Measurements from ENCODE around the gene POLN. TPM values are rescaled to one million over a fixed set of nuclear protein-coding genes. Genes with fewer than 3 reads are reported as not detected.

The POLN gene
- total RNA-seq, 3 donors from 2014 or later (not counting 1 experiment from before 2014, with no cell fraction given), result 2.6 to 6.9 (median 3.3) TPM

DNA sequence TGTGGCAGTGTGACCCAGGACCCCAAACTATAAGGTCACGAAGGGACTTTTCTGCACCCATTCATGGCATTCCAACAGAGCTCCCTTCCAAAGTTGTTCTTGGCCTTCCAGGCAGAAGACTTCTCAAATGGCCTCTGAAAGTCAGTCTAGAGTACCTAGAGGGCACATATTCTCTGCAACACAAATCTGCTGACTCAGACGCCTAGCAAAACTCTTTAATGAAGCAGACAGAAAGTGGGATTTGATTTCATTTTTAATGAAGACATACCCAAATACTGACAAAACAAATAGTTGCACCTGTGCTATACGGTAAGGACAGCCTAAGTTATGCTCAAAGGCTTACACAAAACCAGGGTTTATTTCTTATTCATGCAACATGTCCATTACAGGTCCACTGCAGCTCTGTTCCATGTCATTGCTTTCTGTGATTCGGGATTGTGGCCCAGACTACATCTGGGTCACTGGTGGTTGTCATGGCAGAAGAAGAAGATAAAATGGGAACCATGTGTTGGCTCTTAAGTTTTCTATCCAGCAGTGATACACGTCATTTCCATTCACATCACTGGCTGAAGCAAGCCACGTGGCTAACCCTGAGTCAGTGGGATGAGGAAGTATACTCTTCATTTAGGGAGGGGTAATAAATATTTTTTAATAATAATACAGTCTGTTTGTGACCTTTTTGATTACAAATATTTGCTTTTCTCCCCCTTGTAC lies 125.1 kb downstream of the POLN start:
- WGBS (ENCODE audit: insufficient coverage), result 83% methylated on average over 5 of the region's 6 CpGs
- Histone ChIP-seq H3K4me3 (ENCODE audit: low read length) (no peak overlapping the region), H3K36me3 (ENCODE audit: control insufficient read depth, insufficient read depth, low read length) (no peaks in the 10 kb centered on the region), H3K4me1 (ENCODE audit: control insufficient read depth, insufficient read depth, low read length) (no peaks in the 10 kb centered on the region), H3K9me3 (ENCODE audit: control insufficient read depth, insufficient read depth, low read length) (no peaks in the 10 kb centered on the region), H3K27me3 (ENCODE audit: control insufficient read depth, insufficient read depth, low read length) (no peaks in the 10 kb centered on the region), H3K27ac (ENCODE audit: low read length) (no peak overlapping the region)
- TF ChIP-seq CTCF (IDR thresholded peaks at IDR 0.05), result no peak
- intact Hi-C loops (cut with micrococcal nuclease), result no loop called here
- H3K4me1 Mint-ChIP-seq, result no peaks in the 10 kb centered on the region
- H3K27ac Mint-ChIP-seq, result no peak overlapping the region
- H3K9me3 Mint-ChIP-seq, result no peaks in the 10 kb centered on the region
- H3K27me3 Mint-ChIP-seq (ENCODE audit: low read depth in 2 of 2), result peaks cover 2 to 20% of the 10 kb centered on the region in 2 donors
- H3K36me3 Mint-ChIP-seq, result no peaks in the 10 kb centered on the region
- H3K4me3 Mint-ChIP-seq, result no peak overlapping the region
- ATAC-seq (no peak), DNase-seq (no peak)

DNA sequence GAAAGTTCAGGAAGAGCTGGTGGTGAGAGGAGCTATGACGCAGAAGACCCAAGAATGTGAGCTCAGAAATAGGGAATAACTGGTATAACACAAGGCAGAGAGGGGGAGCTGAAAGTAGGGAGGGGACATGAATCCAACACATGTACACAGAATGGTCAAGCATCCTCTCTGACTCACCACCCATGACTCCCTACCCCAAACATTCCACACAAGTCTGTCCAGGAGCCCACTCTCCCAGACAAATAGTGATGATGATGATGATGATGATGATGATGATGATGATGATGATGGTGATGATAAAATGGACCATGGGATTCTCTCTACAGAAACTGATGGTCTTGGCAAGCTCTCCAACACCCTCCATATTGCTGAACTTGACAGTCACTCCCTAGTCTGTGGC lies 136.4 kb downstream of the POLN start:
- no peak for TF ChIP-seq CTCF (IDR thresholded peaks at IDR 0.05)
- Mint-ChIP-seq H3K36me3 (peaks cover 14% of the 10 kb centered on the region), H3K4me1 (peaks cover 0 to 4% of the 10 kb centered on the region in 2 donors), H3K27me3 (ENCODE audit: low read depth in 2 of 2) (peaks cover 17 to 21% of the 10 kb centered on the region in 2 donors), H3K27ac (no peak overlapping the region), H3K9me3 (peaks cover 4 to 15% of the 10 kb centered on the region in 2 donors), H3K4me3 (no peak overlapping the region)
- WGBS (ENCODE audit: insufficient coverage), result 95% methylated on average over 1 of the region's 1 CpG
- no peak for DNase-seq
- Histone ChIP-seq H3K36me3 (ENCODE audit: control insufficient read depth, insufficient read depth, low read length) (no peaks in the 10 kb centered on the region), H3K27ac (ENCODE audit: low read length) (no peak overlapping the region), H3K27me3 (ENCODE audit: control insufficient read depth, insufficient read depth, low read length) (no peaks in the 10 kb centered on the region), H3K4me1 (ENCODE audit: control insufficient read depth, insufficient read depth, low read length) (no peaks in the 10 kb centered on the region), H3K4me3 (ENCODE audit: low read length) (no peak overlapping the region), H3K9me3 (ENCODE audit: control insufficient read depth, insufficient read depth, low read length) (peaks cover 12% of the 10 kb centered on the region)
- no peak for ATAC-seq
- intact Hi-C loops (cut with micrococcal nuclease), result no loop called here

DNA sequence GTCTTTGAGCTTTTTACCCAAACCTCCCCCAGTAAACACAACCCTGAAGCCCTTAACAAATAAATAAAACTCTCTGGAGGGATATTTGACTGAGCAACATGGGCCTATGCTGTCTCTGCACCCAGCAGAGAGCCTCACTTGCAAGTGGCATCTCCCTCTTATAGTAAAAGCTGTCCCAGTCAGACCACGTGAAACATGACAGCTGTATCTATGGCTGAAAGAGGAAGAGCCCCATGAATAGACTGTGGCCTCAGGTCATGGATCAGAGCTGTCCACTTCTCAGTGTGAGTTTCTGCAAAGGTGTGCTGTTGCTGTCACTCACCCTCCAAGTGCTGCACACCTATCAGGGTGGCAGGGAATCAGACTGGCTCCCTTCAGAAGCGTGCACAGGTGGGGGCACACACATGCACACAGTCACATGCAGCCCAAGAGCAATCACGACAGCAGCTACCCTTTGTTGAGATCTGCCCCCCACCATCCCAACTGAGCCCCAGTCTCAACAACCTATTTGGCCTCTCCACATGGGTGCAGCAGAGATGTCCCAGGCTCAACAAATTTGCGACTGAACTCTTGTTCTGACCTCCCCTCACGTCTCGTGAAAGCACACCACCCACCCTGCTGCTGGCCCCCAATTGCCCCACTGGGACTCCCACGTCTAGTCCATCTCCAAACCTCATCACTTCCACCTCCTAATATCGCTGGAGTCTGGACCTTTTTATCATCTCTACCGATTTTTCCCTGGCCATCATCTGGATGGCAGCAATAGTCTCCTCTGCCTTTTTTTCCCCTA lies 137.2 kb downstream of the POLN start:
- Mint-ChIP-seq H3K36me3 (peaks cover 14% of the 10 kb centered on the region), H3K4me1 (peaks cover 0 to 4% of the 10 kb centered on the region in 2 donors), H3K27me3 (ENCODE audit: low read depth in 2 of 2) (peaks cover 11 to 13% of the 10 kb centered on the region in 2 donors), H3K4me3 (no peak overlapping the region), H3K9me3 (peaks cover 4 to 15% of the 10 kb centered on the region in 2 donors), H3K27ac (no peak overlapping the region)
- no peak overlapping the region for H3K27ac ChIP-seq (ENCODE audit: low read length)
- no peak for DNase-seq
- H3K4me3 ChIP-seq (ENCODE audit: low read length), result no peak overlapping the region
- H3K36me3 ChIP-seq (ENCODE audit: control insufficient read depth, insufficient read depth, low read length), result no peaks in the 10 kb centered on the region
- H3K27me3 ChIP-seq (ENCODE audit: control insufficient read depth, insufficient read depth, low read length), result no peaks in the 10 kb centered on the region
- H3K9me3 ChIP-seq (ENCODE audit: control insufficient read depth, insufficient read depth, low read length), result peaks cover 12% of the 10 kb centered on the region
- no peak for ATAC-seq
- TF ChIP-seq CTCF (IDR thresholded peaks at IDR 0.05), result no peak
- no peaks in the 10 kb centered on the region for H3K4me1 ChIP-seq (ENCODE audit: control insufficient read depth, insufficient read depth, low read length)
- 84% methylated on average over 9 of the region's 9 CpGs for WGBS (ENCODE audit: insufficient coverage)
- intact Hi-C loops (cut with micrococcal nuclease), result no loop called here

All from natural killer cell (primary cell).